ENCODE results near the gene KLHL1. TPM values are rescaled to one million over a fixed set of nuclear protein-coding genes. Genes with fewer than 3 reads are reported as not detected.

The KLHL1 gene
- total RNA-seq, 1 experiment from 2014 or later: not detected

GRCh38 chr13:69751259-69751658 lies 357.0 kb downstream of the KLHL1 start (continued):
- TF ChIP-seq EZH2 (IDR thresholded peaks at IDR 0.05) (no peak), CBX3 (IDR thresholded peaks at IDR 0.05; ENCODE audit: low read depth) (no peak), FOSL1 (IDR thresholded peaks at IDR 0.05; ENCODE audit: low read depth) (no peak), YY1 (IDR thresholded peaks at IDR 0.05; ENCODE audit: extremely low read depth, insufficient replicate concordance, low read depth, low read length) (no peak), MAX (IDR thresholded peaks at IDR 0.05) (no peak), EZH2phosphoT487 (IDR thresholded peaks at IDR 0.05; ENCODE audit: borderline replicate concordance) (no peak), ELF1 (IDR thresholded peaks at IDR 0.05; ENCODE audit: borderline replicate concordance, low read depth) (no peak), SRF (IDR thresholded peaks at IDR 0.05; ENCODE audit: low read depth) (no peak)

- intact Hi-C loops (cut with micrococcal nuclease): no loop called here
- CTCF ChIA-PET: no interaction called here
Observed at GRCh38 chr13:69737129-69737935, 370.9 kb downstream of the KLHL1 start.

More at GRCh38 chr13:69737129-69737935, 370.9 kb downstream of the KLHL1 start:
- H3K9ac ChIP-seq (ENCODE audit: low read length): no peak overlapping the region
- no peak overlapping the region for H2AFZ ChIP-seq (ENCODE audit: low read depth, low read length, poor library complexity, severe bottlenecking)
- no peaks in the 10 kb centered on the region for H3K27me3 ChIP-seq (ENCODE audit: insufficient read depth, low read length)
- TF ChIP-seq ELF1 (IDR thresholded peaks at IDR 0.05; ENCODE audit: borderline replicate concordance, low read depth): no peak
- TF ChIP-seq POLR2AphosphoS5 (IDR thresholded peaks at IDR 0.05; ENCODE audit: low read depth, low read length): no peak
- TF ChIP-seq TCF7L2 (IDR thresholded peaks at IDR 0.05; ENCODE audit: borderline replicate concordance, extremely low read depth, insufficient read depth, insufficient read length): no peak
- TF ChIP-seq SIN3A (IDR thresholded peaks at IDR 0.05; ENCODE audit: low read depth): no peak
- no peak for DNase-seq (ENCODE audit: low read depth, low spot score)
- no peaks in the 10 kb centered on the region for H3K9me2 ChIP-seq (ENCODE audit: insufficient read depth)
- H3K4me3 ChIP-seq (replicated peaks in 1 of 2; ENCODE audit: low read depth in 1 of 2, low read length in 2 of 2): no peak overlapping the region
- H3K4me1 ChIP-seq (ENCODE audit: control insufficient read depth in 1 of 2, insufficient read depth in 2 of 2, low read length in 2 of 2): no peaks in the 10 kb centered on the region
- ChIA-PET POLR2A (no interaction called here), RAD21 (ENCODE audit: low non-redundant PET in 1 of 2, low total read pairs in 2 of 2, uncharacterized antibody in 2 of 2, unreplicated experiment in 2 of 2) (no interaction called here)
- no peak overlapping the region for H3K27ac ChIP-seq (ENCODE audit: low read depth, low read length)
- no peaks in the 10 kb centered on the region for H3K36me3 ChIP-seq (ENCODE audit: control insufficient read depth in 1 of 2, insufficient read depth in 2 of 2, low read length in 2 of 2)
- BruUV-seq (replicated peaks): no TSS peak
- H3K4me2 ChIP-seq (ENCODE audit: low read length): no peak overlapping the region
- H4K20me1 ChIP-seq (ENCODE audit: insufficient read depth): no peaks in the 10 kb centered on the region
- no peak for ATAC-seq
- no peaks in the 10 kb centered on the region; a peak in 1 of 4 replicates for H3K9me3 ChIP-seq (ENCODE audit: control insufficient read depth in 1 of 2, insufficient read depth in 1 of 2, low read depth in 1 of 2, low read length in 2 of 2)
- H3K79me2 ChIP-seq (ENCODE audit: insufficient read depth, low read length): no peaks in the 10 kb centered on the region

Measured in HCT116 (cell line).